OCI-M2 (cell line): ENCODE results near the gene USP34.
A peak's percentile ranks its signal among the peaks of the same experiment; 100 is the strongest.

Source experiments
- DNase-seq: peaks from one replicate; lab custom pipeline; 2025; ENCODE audit not compliant: unreplicated experiment; lab: John Stamatoyannopoulos, UW

The USP34 gene

GRCh38 chr2:61328707-61329251 lies 142.1 kb downstream of the USP34 start:
- no peak for DNase-seq

GRCh38 chr2:61327173-61327572 lies 143.7 kb downstream of the USP34 start:
- no peak for DNase-seq

GRCh38 chr2:61326423-61326822 lies 144.5 kb downstream of the USP34 start:
- no peak for DNase-seq

GRCh38 chr2:61320181-61320580 lies 150.7 kb downstream of the USP34 start:
- no peak for DNase-seq

GRCh38 chr2:61318553-61318952 lies 152.3 kb downstream of the USP34 start:
- DNase-seq, result no peak

- no peak for DNase-seq
Measured at GRCh38 chr2:61295981-61296380, 174.9 kb downstream of the USP34 start.

GRCh38 chr2:61291851-61292575 lies 178.9 kb downstream of the USP34 start:
- DNase-seq, result no peak

- peak; percentile 18 for DNase-seq
Measured at GRCh38 chr2:61288070-61288841, 182.6 kb downstream of the USP34 start.

- DNase-seq, result no peak
Measured at GRCh38 chr2:61287254-61287653, 183.6 kb downstream of the USP34 start.

GRCh38 chr2:61283443-61284160 lies 187.3 kb downstream of the USP34 start:
- no peak for DNase-seq

GRCh38 chr2:61282104-61282590 lies 188.7 kb downstream of the USP34 start:
- no peak for DNase-seq

GRCh38 chr2:61281321-61281720 lies 189.6 kb downstream of the USP34 start:
- DNase-seq, result no peak

GRCh38 chr2:61277756-61278155 lies 193.1 kb downstream of the USP34 start:
- no peak for DNase-seq

- no peak for DNase-seq
Measured at GRCh38 chr2:61275575-61276184, 195.2 kb downstream of the USP34 start.

- DNase-seq, result no peak
Measured at GRCh38 chr2:61272421-61273070, 198.3 kb downstream of the USP34 start.

GRCh38 chr2:61268249-61268648 lies 202.6 kb downstream of the USP34 start:
- DNase-seq, result no peak

- DNase-seq, result no peak
Measured at GRCh38 chr2:61266632-61267505, 204.0 kb downstream of the USP34 start.

GRCh38 chr2:61263830-61264229 lies 207.1 kb downstream of the USP34 start:
- DNase-seq, result no peak

GRCh38 chr2:61262699-61263098 lies 208.2 kb downstream of the USP34 start:
- DNase-seq, result no peak
